Loucy (cell line): Measurements from ENCODE around the gene NFATC2IP.
A peak's percentile ranks its signal among the peaks of the same experiment; 100 is the strongest.

Source experiments
- H2AFZ ChIP-seq: fragments of 200-600 bp; sonication (generic); 2 replicates; pipeline ENCODE4 v1.6.0; 2016; ENCODE audit warnings: antibody characterized with exemption, mild to moderate bottlenecking, low read length, moderate library complexity
- H3F3A ChIP-seq: fragments of 200-600 bp; 2 replicates; pipeline ENCODE4 v1.6.0; 2016; ENCODE audit warnings: antibody characterized with exemption, low read depth, mild to moderate bottlenecking
- H3K27me3 ChIP-seq: fragments of 200-600 bp; sonication (generic); 2 replicates; pipeline ENCODE4 v1.6.1; 2014; ENCODE audit warnings: low read length, mild to moderate bottlenecking; ENCODE audit not compliant: insufficient read depth, poor library complexity, severe bottlenecking
- H3K36me3 ChIP-seq: fragments of 200-600 bp; sonication (generic); 2 replicates; pipeline ENCODE4 v1.6.1; 2016; ENCODE audit warnings: low read length; ENCODE audit not compliant: insufficient read depth
- H3K4me1 ChIP-seq: fragments of 200-600 bp; sonication (generic); 2 replicates; pipeline ENCODE4 v1.5.1; 2014; ENCODE audit warnings: low read length, mild to moderate bottlenecking; ENCODE audit not compliant: insufficient read depth, poor library complexity, severe bottlenecking
- H3K4me2 ChIP-seq: fragments of 200-600 bp; sonication (generic); 2 replicates; pipeline ENCODE4 v1.6.0; 2014; ENCODE audit warnings: antibody characterized with exemption, low read length, low read depth, mild to moderate bottlenecking; ENCODE audit not compliant: poor library complexity, severe bottlenecking
- H3K4me3 ChIP-seq: fragments of 200-600 bp; sonication (generic); 2 replicates; pipeline ENCODE4 v1.5.1; 2014; ENCODE audit warnings: low read length, mild to moderate bottlenecking, mixed read lengths; ENCODE audit not compliant: poor library complexity, severe bottlenecking
- H3K79me2 ChIP-seq: fragments of 200-600 bp; sonication (generic); 2 replicates; pipeline ENCODE4 v1.6.1; 2014; ENCODE audit warnings: low read length; ENCODE audit not compliant: insufficient read depth
- H3K9ac ChIP-seq: fragments of 200-600 bp; sonication (generic); 2 replicates; pipeline ENCODE4 v1.6.0; 2014; ENCODE audit warnings: mild to moderate bottlenecking, low read depth, low read length, moderate library complexity; ENCODE audit not compliant: poor library complexity, severe bottlenecking
- H3K9me2 ChIP-seq: fragments of 200-600 bp; sonication (generic); replicated peaks from 2 replicates; pipeline ENCODE4 v1.6.1; 2016; ENCODE audit warnings: low read depth, low read length, mixed read lengths
- H3K9me3 ChIP-seq: fragments of 200-600 bp; sonication (generic); 2 replicates; pipeline ENCODE4 v1.6.1; 2014; ENCODE audit warnings: mild to moderate bottlenecking, antibody characterized with exemption, low read length, low read depth; ENCODE audit not compliant: insufficient read depth
- H4K20me1 ChIP-seq: fragments of 200-600 bp; sonication (generic); 2 replicates; pipeline ENCODE4 v1.6.0; 2014; ENCODE audit warnings: antibody characterized with exemption, low read length, mild to moderate bottlenecking; ENCODE audit not compliant: insufficient read depth, poor library complexity, severe bottlenecking
- CTCF ChIP-seq: fragments of 200-600 bp; sonication (generic); conservative IDR thresholded peaks from 2 replicates; pipeline ENCODE4 v1.5.1; 2014; ENCODE audit warnings: mild to moderate bottlenecking, antibody characterized with exemption, low read length
- EZH2phosphoT487 ChIP-seq: fragments of 200-600 bp; IDR thresholded peaks from 2 replicates; pipeline ENCODE4 v1.6.1; 2018; ENCODE audit warnings: antibody characterized with exemption, mild to moderate bottlenecking, moderate library complexity, borderline replicate concordance

The NFATC2IP gene

GRCh38 chr16:28974437-28975157, 23.9 kb downstream of the NFATC2IP start, which contains the start of gene SPNS1:
SPNS1 (plus strand) TSS chr16:28974778; CDS start chr16:28975152, 374 bp downstream.
- no peaks in the 10 kb centered on the region for H3F3A ChIP-seq
- H3K4me3 ChIP-seq: peak within 1 kb of the TSS; percentile 76
- TF ChIP-seq EZH2phosphoT487: no peak
- no peak for TF ChIP-seq CTCF
- no peaks in the 10 kb centered on the region for H3K27me3 ChIP-seq
- H4K20me1 ChIP-seq: no peaks in the 10 kb centered on the region
- peaks cover 7% of the 10 kb centered on the region for H3K4me1 ChIP-seq
- H3K9ac ChIP-seq: peak within 1 kb of the TSS; percentile 77
- H3K4me2 ChIP-seq: peak within 1 kb of the TSS; percentile 83
- peak within 1 kb of the TSS; percentile 72 for H2AFZ ChIP-seq
- H3K79me2 ChIP-seq: peaks cover 5% of the 10 kb centered on the region; the same call in 1 of the 2 replicates
- H3K36me3 ChIP-seq: no peaks in the 10 kb centered on the region
- no peaks in the 10 kb centered on the region for H3K9me3 ChIP-seq
- H3K9me2 ChIP-seq: no peaks in the 10 kb centered on the region

- Histone ChIP-seq H2AFZ (peak overlapping the region; percentile 72; the same call in 1 of the 2 replicates), H3K9me2 (no peaks in the 10 kb centered on the region), H3K4me1 (peaks cover 7% of the 10 kb centered on the region), H3K27me3 (no peaks in the 10 kb centered on the region), H3K4me2 (peak overlapping the region; percentile 83), H3K4me3 (peak overlapping the region; percentile 76), H3K36me3 (no peaks in the 10 kb centered on the region), H3F3A (no peaks in the 10 kb centered on the region), H3K9me3 (no peaks in the 10 kb centered on the region), H3K79me2 (peaks cover 5% of the 10 kb centered on the region; the same call in 1 of the 2 replicates), H4K20me1 (no peaks in the 10 kb centered on the region), H3K9ac (peak overlapping the region; percentile 77)
- TF ChIP-seq CTCF (no peak), EZH2phosphoT487 (no peak)
Measured at GRCh38 chr16:28975158-28975599, 24.4 kb downstream of the NFATC2IP start.

GRCh38 chr16:28977703-28978662, 27.2 kb downstream of the NFATC2IP start:
- no peak overlapping the region for H3K4me3 ChIP-seq
- TF ChIP-seq EZH2phosphoT487 (no peak), CTCF (peak; percentile 64)
- no peak overlapping the region for H2AFZ ChIP-seq
- H3F3A ChIP-seq: no peaks in the 10 kb centered on the region
- H4K20me1 ChIP-seq: no peaks in the 10 kb centered on the region
- no peaks in the 10 kb centered on the region for H3K9me3 ChIP-seq
- H3K9ac ChIP-seq: no peak overlapping the region
- peaks cover 5% of the 10 kb centered on the region; the same call in 1 of the 2 replicates for H3K79me2 ChIP-seq
- H3K4me2 ChIP-seq: no peak overlapping the region
- no peaks in the 10 kb centered on the region; the same call in 1 of the 2 replicates for H3K36me3 ChIP-seq
- H3K27me3 ChIP-seq: no peaks in the 10 kb centered on the region
- no peaks in the 10 kb centered on the region for H3K9me2 ChIP-seq
- H3K4me1 ChIP-seq: peaks cover 7% of the 10 kb centered on the region
